ENCODE measurements around the gene REEP5.

Gene REEP5

GRCh38 chr5:112929336-112930081 lies 7.5 kb upstream of the REEP5 start:
- no peak overlapping the region for H3K9ac ChIP-seq (ENCODE audit: low read depth, low read length)
- H3K27me3 ChIP-seq (ENCODE audit: control insufficient read depth, insufficient read depth, low read length), result no peaks in the 10 kb centered on the region
- H3K4me3 ChIP-seq (ENCODE audit: low read length), result no peak overlapping the region
- no peaks in the 10 kb centered on the region for H3K9me3 ChIP-seq (replicated peaks; ENCODE audit: low read length)
- H3K4me1 ChIP-seq (ENCODE audit: control insufficient read depth, insufficient read depth, low read length), result peaks cover 16% of the 10 kb centered on the region
- H3K4me2 ChIP-seq (ENCODE audit: low read length), result no peak overlapping the region
- H3K36me3 ChIP-seq (ENCODE audit: insufficient read depth, low read length), result no peaks in the 10 kb centered on the region

- Histone ChIP-seq H3K9me3 (replicated peaks; ENCODE audit: low read length) (no peaks in the 10 kb centered on the region), H3K27me3 (ENCODE audit: control insufficient read depth, insufficient read depth, low read length) (peaks cover 3% of the 10 kb centered on the region), H3K9ac (ENCODE audit: low read depth, low read length) (no peak overlapping the region), H3K4me3 (ENCODE audit: low read length) (no peak overlapping the region), H3K4me2 (ENCODE audit: low read length) (no peak overlapping the region), H3K4me1 (ENCODE audit: control insufficient read depth, insufficient read depth, low read length) (peaks cover 21% of the 10 kb centered on the region), H3K36me3 (ENCODE audit: insufficient read depth, low read length) (peaks cover 11% of the 10 kb centered on the region)
Measured at GRCh38 chr5:112923988-112924387, 2.0 kb upstream of the REEP5 start.

- no peaks in the 10 kb centered on the region for H3K9me3 ChIP-seq (replicated peaks; ENCODE audit: low read length)
- peak overlapping the region; percentile 89 for H3K4me2 ChIP-seq (ENCODE audit: low read length)
- H3K36me3 ChIP-seq (ENCODE audit: insufficient read depth, low read length), result peaks cover 17% of the 10 kb centered on the region
- no peak overlapping the region for H3K9ac ChIP-seq (ENCODE audit: low read depth, low read length)
- H3K4me1 ChIP-seq (ENCODE audit: control insufficient read depth, insufficient read depth, low read length), result peaks cover 21% of the 10 kb centered on the region
- peak overlapping the region; percentile 10 for H3K4me3 ChIP-seq (ENCODE audit: low read length)
- peaks cover 3% of the 10 kb centered on the region for H3K27me3 ChIP-seq (ENCODE audit: control insufficient read depth, insufficient read depth, low read length)
Measured at GRCh38 chr5:112923148-112923917, 1.3 kb upstream of the REEP5 start.

- Histone ChIP-seq H3K36me3 (ENCODE audit: insufficient read depth, low read length) (peaks cover 36% of the 10 kb centered on the region), H3K4me3 (ENCODE audit: low read length) (peak overlapping the region; percentile 100), H3K9me3 (replicated peaks; ENCODE audit: low read length) (no peaks in the 10 kb centered on the region), H3K4me1 (ENCODE audit: control insufficient read depth, insufficient read depth, low read length) (peaks cover 21% of the 10 kb centered on the region), H3K27me3 (ENCODE audit: control insufficient read depth, insufficient read depth, low read length) (peaks cover 3% of the 10 kb centered on the region), H3K9ac (ENCODE audit: low read depth, low read length) (peak overlapping the region; percentile 91), H3K4me2 (ENCODE audit: low read length) (peak overlapping the region; percentile 89)
Measured at GRCh38 chr5:112921026-112921832, 798 bp downstream of the REEP5 start.

GRCh38 chr5:112919972-112920371 lies 2.1 kb downstream of the REEP5 start:
- Histone ChIP-seq H3K9me3 (replicated peaks; ENCODE audit: low read length) (no peaks in the 10 kb centered on the region), H3K9ac (ENCODE audit: low read depth, low read length) (peak overlapping the region; percentile 91), H3K4me3 (ENCODE audit: low read length) (peak overlapping the region; percentile 1), H3K4me1 (ENCODE audit: control insufficient read depth, insufficient read depth, low read length) (peaks cover 25% of the 10 kb centered on the region), H3K36me3 (ENCODE audit: insufficient read depth, low read length) (peaks cover 40% of the 10 kb centered on the region), H3K27me3 (ENCODE audit: control insufficient read depth, insufficient read depth, low read length) (peaks cover 3% of the 10 kb centered on the region), H3K4me2 (ENCODE audit: low read length) (peak overlapping the region; percentile 89)

GRCh38 chr5:112918679-112919078 lies 3.3 kb downstream of the REEP5 start:
- no peak overlapping the region for H3K4me3 ChIP-seq (ENCODE audit: low read length)
- H3K27me3 ChIP-seq (ENCODE audit: control insufficient read depth, insufficient read depth, low read length), result peaks cover 3% of the 10 kb centered on the region
- peaks cover 40% of the 10 kb centered on the region for H3K36me3 ChIP-seq (ENCODE audit: insufficient read depth, low read length)
- no peak overlapping the region for H3K9ac ChIP-seq (ENCODE audit: low read depth, low read length)
- no peaks in the 10 kb centered on the region for H3K9me3 ChIP-seq (replicated peaks; ENCODE audit: low read length)
- H3K4me2 ChIP-seq (ENCODE audit: low read length), result no peak overlapping the region
- H3K4me1 ChIP-seq (ENCODE audit: control insufficient read depth, insufficient read depth, low read length), result peaks cover 33% of the 10 kb centered on the region

GRCh38 chr5:112918136-112918535 lies 3.9 kb downstream of the REEP5 start:
- Histone ChIP-seq H3K9ac (ENCODE audit: low read depth, low read length) (no peak overlapping the region), H3K4me1 (ENCODE audit: control insufficient read depth, insufficient read depth, low read length) (peaks cover 37% of the 10 kb centered on the region), H3K27me3 (ENCODE audit: control insufficient read depth, insufficient read depth, low read length) (peaks cover 3% of the 10 kb centered on the region), H3K36me3 (ENCODE audit: insufficient read depth, low read length) (peaks cover 40% of the 10 kb centered on the region), H3K9me3 (replicated peaks; ENCODE audit: low read length) (no peaks in the 10 kb centered on the region), H3K4me3 (ENCODE audit: low read length) (no peak overlapping the region), H3K4me2 (ENCODE audit: low read length) (no peak overlapping the region)

- Histone ChIP-seq H3K4me3 (ENCODE audit: low read length) (no peak overlapping the region), H3K9ac (ENCODE audit: low read depth, low read length) (no peak overlapping the region), H3K4me2 (ENCODE audit: low read length) (no peak overlapping the region), H3K9me3 (replicated peaks; ENCODE audit: low read length) (no peaks in the 10 kb centered on the region), H3K27me3 (ENCODE audit: control insufficient read depth, insufficient read depth, low read length) (no peaks in the 10 kb centered on the region), H3K4me1 (ENCODE audit: control insufficient read depth, insufficient read depth, low read length) (peaks cover 33% of the 10 kb centered on the region), H3K36me3 (ENCODE audit: insufficient read depth, low read length) (peaks cover 40% of the 10 kb centered on the region)
Measured at GRCh38 chr5:112917453-112917995, 4.5 kb downstream of the REEP5 start.

- no peak overlapping the region for H3K4me2 ChIP-seq (ENCODE audit: low read length)
- H3K36me3 ChIP-seq (ENCODE audit: insufficient read depth, low read length), result peaks cover 48% of the 10 kb centered on the region
- no peaks in the 10 kb centered on the region for H3K9me3 ChIP-seq (replicated peaks; ENCODE audit: low read length)
- peaks cover 30% of the 10 kb centered on the region for H3K4me1 ChIP-seq (ENCODE audit: control insufficient read depth, insufficient read depth, low read length)
- H3K4me3 ChIP-seq (ENCODE audit: low read length), result no peak overlapping the region
- no peaks in the 10 kb centered on the region for H3K27me3 ChIP-seq (ENCODE audit: control insufficient read depth, insufficient read depth, low read length)
- no peak overlapping the region for H3K9ac ChIP-seq (ENCODE audit: low read depth, low read length)
Measured at GRCh38 chr5:112915831-112916230, 6.2 kb downstream of the REEP5 start.

GRCh38 chr5:112914584-112914983 lies 7.4 kb downstream of the REEP5 start:
- peaks cover 47% of the 10 kb centered on the region for H3K36me3 ChIP-seq (ENCODE audit: insufficient read depth, low read length)
- no peak overlapping the region for H3K4me2 ChIP-seq (ENCODE audit: low read length)
- H3K27me3 ChIP-seq (ENCODE audit: control insufficient read depth, insufficient read depth, low read length), result no peaks in the 10 kb centered on the region
- H3K4me3 ChIP-seq (ENCODE audit: low read length), result no peak overlapping the region
- no peak overlapping the region for H3K9ac ChIP-seq (ENCODE audit: low read depth, low read length)
- H3K4me1 ChIP-seq (ENCODE audit: control insufficient read depth, insufficient read depth, low read length), result peaks cover 19% of the 10 kb centered on the region
- no peaks in the 10 kb centered on the region for H3K9me3 ChIP-seq (replicated peaks; ENCODE audit: low read length)

GRCh38 chr5:112910529-112910928 lies 11.5 kb downstream of the REEP5 start:
- Histone ChIP-seq H3K4me3 (ENCODE audit: low read length) (no peak overlapping the region), H3K4me2 (ENCODE audit: low read length) (no peak overlapping the region), H3K9ac (ENCODE audit: low read depth, low read length) (no peak overlapping the region), H3K36me3 (ENCODE audit: insufficient read depth, low read length) (peaks cover 38% of the 10 kb centered on the region), H3K9me3 (replicated peaks; ENCODE audit: low read length) (no peaks in the 10 kb centered on the region), H3K27me3 (ENCODE audit: control insufficient read depth, insufficient read depth, low read length) (no peaks in the 10 kb centered on the region), H3K4me1 (ENCODE audit: control insufficient read depth, insufficient read depth, low read length) (peaks cover 16% of the 10 kb centered on the region)

All from skeletal muscle satellite cell (primary cell).